Esophagus squamous epithelium (tissue), 5 donors: Measurements from ENCODE around the gene LZTR1. TPM values are rescaled to one million over a fixed set of nuclear protein-coding genes. Genes with fewer than 3 reads are reported as not detected.
A peak's percentile ranks its signal among the peaks of the same experiment; 100 is the strongest.

Experiments
- DNase-seq: peaks from one replicate; lab custom pipeline; 2025; lab: John Stamatoyannopoulos, UW
- H3K27ac ChIP-seq, 4 donors: fragments of 200-600 bp; sonication (generic); one replicate each; pipeline ENCODE4 v1.5.1; 2016 to 2019; ENCODE audit warnings: mild to moderate bottlenecking in 1 of 4
- H3K27me3 ChIP-seq, 4 donors: fragments of 200-600 bp; sonication (generic); 1 replicate in 3 of 4; 2 replicates in 1 of 4; pipeline versions ENCODE4 v1.5.1 to v1.6.0; 2017 to 2021; ENCODE audit warnings: antibody characterized with exemption in 1 of 4
- H3K36me3 ChIP-seq, 3 donors: fragments of 200-600 bp; sonication (generic); one replicate each; pipeline ENCODE4 v1.5.1; 2016 to 2019
- H3K4me1 ChIP-seq, 3 donors: fragments of 200-600 bp; sonication (generic); one replicate each; pipeline ENCODE4 v1.5.1; 2017 to 2019
- H3K4me3 ChIP-seq, 4 donors: fragments of 200-600 bp; sonication (generic); 1 replicate in 3 of 4; 2 replicates in 1 of 4; pipeline ENCODE4 v1.5.1; 2016 to 2019; ENCODE audit warnings: mild to moderate bottlenecking in 2 of 4, moderate library complexity in 1 of 4
- H3K9me3 ChIP-seq, 3 donors: fragments of 200-600 bp; sonication (generic); one replicate each; pipeline ENCODE4 v1.5.1; 2016 to 2019
- CTCF ChIP-seq, 6 experiments: fragments of 450-650 bp in 4 of 6; fragments of 200-600 bp in 2 of 6; sonication (generic) in 2 of 6; IDR thresholded peaks; one replicate each; pipeline ENCODE4 v1.5.1; 2016 to 2019; ENCODE audit warnings: antibody characterized with exemption in 6 of 6, mild to moderate bottlenecking in 4 of 6, moderate library complexity in 4 of 6
- POLR2A ChIP-seq, 4 donors: fragments of 450-650 bp; IDR thresholded peaks; one replicate each; pipeline ENCODE4 v1.6.1; 2017; ENCODE audit warnings: antibody characterized with exemption in 4 of 4, mild to moderate bottlenecking in 4 of 4, moderate library complexity in 3 of 4
- WGBS, 2 donors: methylation state at CpG; one replicate each; pipeline ENCODE4 v1.1.5; 2018; 5-methylcytosine and 5-hydroxymethylcytosine counted together
- intact Hi-C: fragments of 100-400 bp; cut with DNase I; formaldehyde crosslinking; loops from one replicate; pipeline ENCODE4 v1.15.0; 2022
- total RNA-seq, 4 donors: library from RNA; depleted of rRNA; stranded (reverse); fragments of >200 nt; gene quantifications; one replicate each; pipeline ENCODE4 v1.1.0, GENCODE V29; 2016
- donor health status: DM: yes; HTN: yes; CAD: no.

LZTR1 gene
- total RNA-seq, 4 donors from 2014 or later, result 15.3 to 44.4 (median 25.5) TPM

- no peaks in the 10 kb centered on the region for H3K27me3 ChIP-seq
- H3K9me3 ChIP-seq, result no peaks in the 10 kb centered on the region
- DNase-seq, result no peak
- H3K36me3 ChIP-seq, result no peaks in the 10 kb centered on the region
- intact Hi-C loops, result no loop called here
- H3K27ac ChIP-seq, result peak overlapping the region; percentile 30 to 88 (median 76)
- peak overlapping the region; percentile 26 to 67 (median 48) for H3K4me3 ChIP-seq
- H3K4me1 ChIP-seq, result peaks cover 22 to 28% (median 23%) of the 10 kb centered on the region in 3 donors
- WGBS, 2 donors, result 16 to 24% methylated on average over 5 to 18 of the region's 24 CpGs
- TF ChIP-seq CTCF (IDR thresholded peaks at IDR 0.05) (no peak), POLR2A (IDR thresholded peaks at IDR 0.05) (peak in 1 of 4 donors; percentile 17)
These were observed 31.6 kb downstream of the LZTR1 start for GRCh38 chr22:21013657-21014201.

- H3K4me1 ChIP-seq, result peaks cover 22 to 28% (median 23%) of the 10 kb centered on the region in 3 donors
These were observed 32.2 kb downstream of the LZTR1 start for GRCh38 chr22:21014202-21014725.

GRCh38 chr22:21014726-21015465 is 32.8 kb downstream of the LZTR1 start, which contains the start of gene P2RX6:
Gene P2RX6, plus strand, starts transcription at chr22:21015165. Its CDS starts 10 bp downstream, at chr22:21015175.
- Histone ChIP-seq H3K36me3 (no peaks in the 10 kb centered on the region), H3K4me1 (peaks cover 22 to 28% (median 23%) of the 10 kb centered on the region in 3 donors), H3K27ac (peak within 1 kb of the TSS; percentile 30 to 88 (median 76)), H3K9me3 (no peaks in the 10 kb centered on the region), H3K4me3 (peak within 1 kb of the TSS; percentile 26 to 67 (median 48)), H3K27me3 (no peaks in the 10 kb centered on the region)
- intact Hi-C loops, result no loop called here
- 18 to 28% methylated on average over 11 of the region's 12 CpGs for WGBS, 2 donors
- TF ChIP-seq POLR2A (IDR thresholded peaks at IDR 0.05) (no peak), CTCF (IDR thresholded peaks at IDR 0.05) (no peak)
- DNase-seq, result no peak

More at GRCh38 chr22:21014202-21014725, 32.2 kb downstream of the LZTR1 start:
- WGBS, 2 donors, result 2 to 3% methylated on average over 6 to 7 of the region's 40 CpGs
- Histone ChIP-seq H3K27ac (peak overlapping the region; percentile 30 to 88 (median 76)), H3K36me3 (no peaks in the 10 kb centered on the region), H3K9me3 (no peaks in the 10 kb centered on the region), H3K4me3 (peak overlapping the region; percentile 26 to 67 (median 48)), H3K27me3 (no peaks in the 10 kb centered on the region)
- no peak for TF ChIP-seq POLR2A (IDR thresholded peaks at IDR 0.05)
- TF ChIP-seq CTCF (IDR thresholded peaks at IDR 0.05), result no peak
- intact Hi-C loops, result no loop called here
- DNase-seq, result peak; percentile 47

GRCh38 chr22:21015466-21016006 is 33.4 kb downstream of the LZTR1 start:
- TF ChIP-seq CTCF (IDR thresholded peaks at IDR 0.05), result no peak
- TF ChIP-seq POLR2A (IDR thresholded peaks at IDR 0.05), result no peak
- Histone ChIP-seq H3K27me3 (no peaks in the 10 kb centered on the region), H3K9me3 (no peaks in the 10 kb centered on the region), H3K4me1 (peaks cover 22 to 28% (median 23%) of the 10 kb centered on the region in 3 donors), H3K4me3 (no peak overlapping the region), H3K27ac (no peak overlapping the region), H3K36me3 (no peaks in the 10 kb centered on the region)
- intact Hi-C loops, result no loop called here
- no peak for DNase-seq
- 70 to 79% methylated on average over 5 to 8 of the region's 10 CpGs for WGBS, 2 donors
